ENCODE results near the gene SRRM3.

GRCh38 chr7:76334320-76334967 is 132.7 kb downstream of the SRRM3 start:
- TF ChIP-seq, protein P1, sequence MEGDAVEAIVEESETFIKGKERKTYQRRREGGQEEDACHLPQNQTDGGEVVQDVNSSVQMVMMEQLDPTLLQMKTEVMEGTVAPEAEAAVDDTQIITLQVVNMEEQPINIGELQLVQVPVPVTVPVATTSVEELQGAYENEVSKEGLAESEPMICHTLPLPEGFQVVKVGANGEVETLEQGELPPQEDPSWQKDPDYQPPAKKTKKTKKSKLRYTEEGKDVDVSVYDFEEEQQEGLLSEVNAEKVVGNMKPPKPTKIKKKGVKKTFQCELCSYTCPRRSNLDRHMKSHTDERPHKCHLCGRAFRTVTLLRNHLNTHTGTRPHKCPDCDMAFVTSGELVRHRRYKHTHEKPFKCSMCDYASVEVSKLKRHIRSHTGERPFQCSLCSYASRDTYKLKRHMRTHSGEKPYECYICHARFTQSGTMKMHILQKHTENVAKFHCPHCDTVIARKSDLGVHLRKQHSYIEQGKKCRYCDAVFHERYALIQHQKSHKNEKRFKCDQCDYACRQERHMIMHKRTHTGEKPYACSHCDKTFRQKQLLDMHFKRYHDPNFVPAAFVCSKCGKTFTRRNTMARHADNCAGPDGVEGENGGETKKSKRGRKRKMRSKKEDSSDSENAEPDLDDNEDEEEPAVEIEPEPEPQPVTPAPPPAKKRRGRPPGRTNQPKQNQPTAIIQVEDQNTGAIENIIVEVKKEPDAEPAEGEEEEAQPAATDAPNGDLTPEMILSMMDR (IDR thresholded peaks at IDR 0.05; ENCODE audit: low read depth, low read length, poor library complexity, severe bottlenecking): no peak
- no peak for TF ChIP-seq EZH2phosphoT487 (IDR thresholded peaks at IDR 0.05; ENCODE audit: borderline replicate concordance, low read length)
